OCI-LY7 (cell line): ENCODE results near the gene FEN1. TPM values are rescaled to one million over a fixed set of nuclear protein-coding genes. Genes with fewer than 3 reads are reported as not detected.

ENCODE experiments used
- BruUV-seq: library from RNA; stranded (reverse); fragments of 400-500 nt; replicated peaks from 2 replicates; lab custom pipeline; 2021; lab: Mats Ljungman, UMichigan
- CTCF ChIA-PET: fragments of 300-600 bp; sonication (Branson Sonifier 250); formaldehyde crosslinking; loops from one replicate; lab custom pipeline; 2022; ENCODE audit warnings: antibody characterized with exemption; ENCODE audit not compliant: unreplicated experiment; lab: Charles Lee
- POLR2A ChIA-PET: fragments of 300-600 bp; sonication (Branson Sonifier 250); formaldehyde crosslinking; loops from one replicate; lab custom pipeline; 2022; ENCODE audit warnings: antibody characterized with exemption; lab: Charles Lee
- DNase-seq: peaks from one replicate; pipeline ENCODE4 v3.0.0-alpha.2; 2015; ENCODE audit warnings: low spot score
- H2AFZ ChIP-seq: fragments of 200-600 bp; sonication (generic), shearing (Covaris generic); 2 replicates; pipeline ENCODE4 v1.6.1; 2014; ENCODE audit warnings: mild to moderate bottlenecking, antibody characterized with exemption, low read length, moderate library complexity
- H3K27ac ChIP-seq: fragments of 200-600 bp; sonication (generic); 2 replicates; pipeline ENCODE4 v1.5.1; 2014; ENCODE audit warnings: mixed run types, low read depth, mild to moderate bottlenecking, moderate library complexity, low read length, inconsistent platforms; ENCODE audit not compliant: poor library complexity, severe bottlenecking
- H3K36me3 ChIP-seq: fragments of 200-600 bp; sonication (generic); 2 replicates; pipeline ENCODE4 v1.6.1; 2014; ENCODE audit warnings: mild to moderate bottlenecking, antibody characterized with exemption, low read length, moderate library complexity, mixed read lengths; ENCODE audit not compliant: insufficient read depth
- H3K4me1 ChIP-seq: fragments of 200-600 bp; sonication (generic); 2 replicates; pipeline ENCODE4 v1.5.1; 2014; ENCODE audit warnings: mild to moderate bottlenecking, low read length; ENCODE audit not compliant: insufficient read depth, poor library complexity, severe bottlenecking
- H3K4me2 ChIP-seq: fragments of 200-600 bp; sonication (generic); 2 replicates; pipeline ENCODE4 v1.6.1; 2014; ENCODE audit warnings: mild to moderate bottlenecking, low read length
- H3K4me3 ChIP-seq: fragments of 200-600 bp; sonication (generic); 2 replicates; pipeline ENCODE4 v1.5.1; 2014; ENCODE audit warnings: mild to moderate bottlenecking, low read depth, low read length; ENCODE audit not compliant: poor library complexity, severe bottlenecking
- H3K79me2 ChIP-seq: fragments of 200-600 bp; sonication (generic); 2 replicates; pipeline ENCODE4 v1.6.1; 2016; ENCODE audit warnings: low read depth, mild to moderate bottlenecking, low read length, moderate library complexity, mixed read lengths; ENCODE audit not compliant: insufficient read depth
- H3K9me2 ChIP-seq: fragments of 200-600 bp; sonication (generic); 2 replicates; pipeline ENCODE4 v1.6.1; 2016; ENCODE audit warnings: mild to moderate bottlenecking, low read length, mixed read lengths; ENCODE audit not compliant: insufficient read depth
- H3K9me3 ChIP-seq: fragments of 200-600 bp; sonication (generic); 2 replicates; pipeline ENCODE4 v1.6.1; 2014; ENCODE audit warnings: mild to moderate bottlenecking, mixed run types, low read length, mixed read lengths
- H4K20me1 ChIP-seq: fragments of 200-600 bp; sonication (generic); 2 replicates; pipeline ENCODE4 v1.6.1; 2014; ENCODE audit warnings: mild to moderate bottlenecking, antibody characterized with exemption, low read length, moderate library complexity, mixed read lengths; ENCODE audit not compliant: insufficient read depth
- CTCF ChIP-seq: fragments of 200-600 bp; sonication (generic); conservative IDR thresholded peaks from 2 replicates; pipeline ENCODE4 v1.5.1; 2014; ENCODE audit warnings: mild to moderate bottlenecking, antibody characterized with exemption, low read length, moderate library complexity, mixed read lengths
- EZH2phosphoT487 ChIP-seq: fragments of 200-600 bp; sonication (generic); IDR thresholded peaks from 2 replicates; pipeline ENCODE4 v1.6.1; 2018; ENCODE audit warnings: low read depth, borderline replicate concordance, mild to moderate bottlenecking, mixed run types, antibody characterized with exemption, low read length, moderate library complexity, mixed read lengths
- intact Hi-C: fragments of 100-400 bp; cut with micrococcal nuclease; formaldehyde crosslinking; loops from one replicate; pipeline ENCODE4 v1.10.0; 2022; ENCODE audit not compliant: unreplicated experiment
- total RNA-seq, 2 experiments: library from RNA; depleted of rRNA in 1 of 2; stranded (reverse); fragments of >200 nt in 1 of 2; shearing (Covaris generic) in 1 of 2; gene quantifications; 2 replicates each; pipeline ENCODE4 v1.2.3, GENCODE V29; 2014 to 2022

Gene FEN1
- total RNA-seq, 2 experiments from 2014 or later, result 123 to 153 TPM

- Histone ChIP-seq H3K79me2 (no peaks in the 10 kb centered on the region), H2AFZ (no peak overlapping the region), H3K36me3 (no peaks in the 10 kb centered on the region), H3K4me1 (no peaks in the 10 kb centered on the region), H3K9me3 (no peaks in the 10 kb centered on the region), H3K4me2 (no peak overlapping the region), H3K27ac (no peak overlapping the region), H3K9me2 (no peaks in the 10 kb centered on the region), H3K4me3 (no peak overlapping the region), H4K20me1 (no peaks in the 10 kb centered on the region)
- ChIA-PET CTCF (no interaction called here), POLR2A (no interaction called here)
- intact Hi-C loops, result no loop called here
- no peak for DNase-seq
- no TSS peak for BruUV-seq
- TF ChIP-seq CTCF (no peak), EZH2phosphoT487 (no peak)
These were observed 12.8 kb upstream of the FEN1 start for GRCh38 chr11:61779666-61780525.

DNA sequence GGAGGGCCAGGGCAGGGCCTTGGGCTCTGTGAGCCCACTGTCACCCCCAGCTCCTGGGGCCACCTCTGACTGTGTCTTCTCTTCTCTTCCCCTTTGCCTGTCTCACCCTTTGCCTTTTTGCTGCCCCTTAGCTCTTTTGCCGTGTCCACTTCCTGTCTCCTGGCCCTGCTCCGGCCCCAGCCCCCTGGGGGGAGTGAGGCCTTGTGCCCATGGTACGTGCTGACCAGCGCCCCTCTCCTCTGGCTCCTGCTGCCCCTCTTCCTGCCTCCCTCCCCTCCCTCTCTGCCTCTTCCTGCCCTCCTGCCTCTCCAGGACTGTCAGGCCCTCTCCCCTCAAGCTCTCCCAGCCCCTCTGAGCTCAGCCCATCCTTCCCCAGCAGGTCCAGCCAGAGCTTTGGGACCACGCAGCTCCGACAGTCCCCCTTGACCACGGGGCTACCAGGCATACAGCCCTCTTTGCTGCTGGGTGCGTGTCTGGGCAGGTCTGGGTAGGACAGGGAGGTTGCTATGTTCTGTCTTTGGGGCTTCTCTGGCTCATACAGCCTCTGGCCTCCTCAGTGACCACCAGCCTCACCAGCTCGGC is 12.0 kb upstream of the FEN1 start:
- BruUV-seq, result no TSS peak
- TF ChIP-seq EZH2phosphoT487 (no peak), CTCF (no peak)
- ChIA-PET POLR2A (no interaction called here), CTCF (interaction anchor here (0.6 kb wide), 1 partner anchor 47 kb away, joined by 3 read pairs; no protein-coding TSS in a partner anchor)
- no peak overlapping the region for H3K4me2 ChIP-seq
- no peak overlapping the region for H3K4me3 ChIP-seq
- H3K9me3 ChIP-seq, result no peaks in the 10 kb centered on the region
- intact Hi-C loops, result no loop called here
- H3K36me3 ChIP-seq, result peaks cover 7% of the 10 kb centered on the region
- H3K79me2 ChIP-seq, result no peaks in the 10 kb centered on the region
- H2AFZ ChIP-seq, result no peak overlapping the region
- no peak overlapping the region for H3K27ac ChIP-seq
- no peaks in the 10 kb centered on the region for H3K4me1 ChIP-seq
- no peaks in the 10 kb centered on the region for H3K9me2 ChIP-seq
- no peak for DNase-seq
- no peaks in the 10 kb centered on the region for H4K20me1 ChIP-seq

GRCh38 chr11:61781585-61781984 is 11.1 kb upstream of the FEN1 start:
- Histone ChIP-seq H3K4me2 (no peak overlapping the region), H4K20me1 (no peaks in the 10 kb centered on the region), H3K79me2 (no peaks in the 10 kb centered on the region), H2AFZ (no peak overlapping the region), H3K4me3 (no peak overlapping the region), H3K9me3 (no peaks in the 10 kb centered on the region), H3K27ac (no peak overlapping the region), H3K36me3 (peaks cover 16% of the 10 kb centered on the region), H3K4me1 (no peaks in the 10 kb centered on the region), H3K9me2 (no peaks in the 10 kb centered on the region)
- no peak for DNase-seq
- POLR2A ChIA-PET, result no interaction called here
- CTCF ChIA-PET, result no interaction called here
- BruUV-seq, result no TSS peak
- intact Hi-C loops, result no loop called here
- TF ChIP-seq CTCF (no peak), EZH2phosphoT487 (no peak)
